ENCODE data around the gene CHAD.

GRCh38 chr17:50453901-50454300 lies 14.8 kb downstream of the CHAD start:
- TF ChIP-seq CTCF (IDR thresholded peaks at IDR 0.05) (no peak), POLR2A (IDR thresholded peaks at IDR 0.05) (no peak)
